Natural killer cell (primary cell): ENCODE data around the gene SOHLH2. TPM values are rescaled to one million over a fixed set of nuclear protein-coding genes. Genes with fewer than 3 reads are reported as not detected.

ENCODE experiments used
- ATAC-seq, 3 donors: fragments of 150-1000 bp in 2 of 3; fragments of 200-7000 bp in 1 of 3; cut with Tn5 transposase; 1 replicate in 1 of 3; 2 replicates in 2 of 3; pipeline ENCODE4 v1.10.0; 2021; ENCODE audit warnings: mild to moderate bottlenecking in 2 of 3, moderate library complexity in 2 of 3
- DNase-seq, 2 donors: peaks; one replicate each; pipeline versions ENCODE4 v3.0.0 to v3.0.0-alpha.2; 2013 to 2021; ENCODE audit warnings: mixed read lengths in 1 of 2
- H3K27ac ChIP-seq: one replicate; pipeline ENCODE4 v1.5.1; 2013; ENCODE audit warnings: mild to moderate bottlenecking, low read length
- H3K27me3 ChIP-seq: one replicate; pipeline ENCODE4 v1.6.1; 2013; ENCODE audit warnings: low read length; ENCODE audit not compliant: control insufficient read depth, insufficient read depth
- H3K36me3 ChIP-seq: one replicate; pipeline ENCODE4 v1.6.1; 2013; ENCODE audit warnings: low read length; ENCODE audit not compliant: control insufficient read depth, insufficient read depth
- H3K4me1 ChIP-seq: one replicate; pipeline ENCODE4 v1.6.1; 2013; ENCODE audit warnings: low read length; ENCODE audit not compliant: control insufficient read depth, insufficient read depth
- H3K4me3 ChIP-seq: one replicate; pipeline ENCODE4 v1.5.1; 2013; ENCODE audit warnings: low read length
- H3K9me3 ChIP-seq: one replicate; pipeline ENCODE4 v1.6.1; 2013; ENCODE audit warnings: low read length; ENCODE audit not compliant: control insufficient read depth, insufficient read depth
- H3K27ac Mint-ChIP-seq, 2 donors: one replicate each; pipeline ENCODE4 v1.8.0; 2022; ENCODE audit warnings: mild to moderate bottlenecking in 2 of 2, mixed read lengths in 2 of 2, moderate library complexity in 1 of 2
- H3K27me3 Mint-ChIP-seq, 2 donors: one replicate each; pipeline ENCODE4 v1.8.0; 2022; ENCODE audit warnings: low read depth in 2 of 2, mixed read lengths in 2 of 2
- H3K36me3 Mint-ChIP-seq: one replicate; pipeline ENCODE4 v1.8.0; 2022; ENCODE audit warnings: mixed read lengths
- H3K4me1 Mint-ChIP-seq, 2 donors: one replicate each; pipeline ENCODE4 v1.8.0; 2022; ENCODE audit warnings: mixed read lengths in 2 of 2
- H3K4me3 Mint-ChIP-seq: one replicate; pipeline ENCODE4 v1.8.0; 2022; ENCODE audit warnings: mild to moderate bottlenecking, moderate library complexity, mixed read lengths
- H3K9me3 Mint-ChIP-seq, 2 donors: one replicate each; pipeline ENCODE4 v1.8.0; 2022; ENCODE audit warnings: mixed read lengths in 2 of 2
- CTCF ChIP-seq: fragments of 200-600 bp; IDR thresholded peaks from one replicate; pipeline ENCODE4 v1.8.0; 2022; ENCODE audit warnings: antibody characterized with exemption
- WGBS: methylation state at CpG from one replicate; pipeline ENCODE4 v1.1.7; 2013; ENCODE audit warnings: missing lambda C conversion rate; ENCODE audit not compliant: insufficient coverage; 5-methylcytosine and 5-hydroxymethylcytosine counted together
- intact Hi-C: fragments of 100-400 bp; cut with micrococcal nuclease; formaldehyde crosslinking; loops from one replicate; pipeline ENCODE4 v1.14.2; 2022
- total RNA-seq, 4 donors: library from RNA; stranded (reverse); fragments of 120-200 nt in 1 of 4; gene quantifications; one replicate each; pipeline versions ENCODE4 v1.2.3 to v1.2.4, GENCODE V29; 2013 to 2022

Gene SOHLH2
- total RNA-seq, 3 donors from 2014 or later (not counting 1 experiment from before 2014, with no cell fraction given) = not detected

- Histone ChIP-seq H3K4me1 (no peaks in the 10 kb centered on the region), H3K27me3 (no peaks in the 10 kb centered on the region), H3K36me3 (no peaks in the 10 kb centered on the region), H3K9me3 (no peaks in the 10 kb centered on the region), H3K27ac (no peak overlapping the region), H3K4me3 (no peak overlapping the region)
- intact Hi-C loops = no loop called here
- Mint-ChIP-seq H3K9me3 (peaks cover 13 to 15% of the 10 kb centered on the region in 2 donors), H3K36me3 (no peaks in the 10 kb centered on the region), H3K27ac (no peak overlapping the region), H3K4me3 (no peak overlapping the region), H3K27me3 (no peaks in the 10 kb centered on the region), H3K4me1 (no peaks in the 10 kb centered on the region)
- WGBS = no CpG with 5 or more reads among the region's 1 CpG
- TF ChIP-seq CTCF = no peak
- no peak for DNase-seq
- ATAC-seq = no peak
These were observed 21.1 kb downstream of the SOHLH2 start for GRCh38 chr13:36193151-36193855.

- no peak overlapping the region for H3K27ac Mint-ChIP-seq
- peaks cover 14 to 16% of the 10 kb centered on the region in 2 donors for H3K9me3 Mint-ChIP-seq
- no peaks in the 10 kb centered on the region for H3K36me3 Mint-ChIP-seq
- H3K36me3 ChIP-seq = no peaks in the 10 kb centered on the region
- H3K4me3 ChIP-seq = no peak overlapping the region
- TF ChIP-seq CTCF = no peak
- no peaks in the 10 kb centered on the region for H3K9me3 ChIP-seq
- no peaks in the 10 kb centered on the region for H3K4me1 ChIP-seq
- H3K4me3 Mint-ChIP-seq = no peak overlapping the region
- intact Hi-C loops = no loop called here
- ATAC-seq = no peak
- H3K27ac ChIP-seq = no peak overlapping the region
- WGBS = 82% methylated on average over 6 of the region's 6 CpGs
- no peaks in the 10 kb centered on the region for H3K27me3 Mint-ChIP-seq
- H3K4me1 Mint-ChIP-seq = no peaks in the 10 kb centered on the region
- DNase-seq = no peak
- H3K27me3 ChIP-seq = no peaks in the 10 kb centered on the region
These were observed 22.2 kb downstream of the SOHLH2 start for GRCh38 chr13:36192166-36192565.

GRCh38 chr13:36190771-36191170 is 23.6 kb downstream of the SOHLH2 start:
- DNase-seq (no peak), ATAC-seq (no peak)
- Histone ChIP-seq H3K9me3 (no peaks in the 10 kb centered on the region), H3K27ac (no peak overlapping the region), H3K4me3 (no peak overlapping the region), H3K4me1 (no peaks in the 10 kb centered on the region), H3K36me3 (no peaks in the 10 kb centered on the region), H3K27me3 (no peaks in the 10 kb centered on the region)
- TF ChIP-seq CTCF = no peak
- Mint-ChIP-seq H3K27me3 (no peaks in the 10 kb centered on the region), H3K4me1 (no peaks in the 10 kb centered on the region), H3K9me3 (peaks cover 11 to 12% of the 10 kb centered on the region in 2 donors), H3K4me3 (no peak overlapping the region), H3K36me3 (no peaks in the 10 kb centered on the region), H3K27ac (no peak overlapping the region)
- WGBS = 91% methylated on average over 2 of the region's 3 CpGs
- intact Hi-C loops = no loop called here

GRCh38 chr13:36188441-36188840 is 25.9 kb downstream of the SOHLH2 start:
- no peak for ATAC-seq
- WGBS = 92% methylated on average over 1 of the region's 1 CpG
- Mint-ChIP-seq H3K4me1 (no peaks in the 10 kb centered on the region), H3K36me3 (no peaks in the 10 kb centered on the region), H3K9me3 (peaks cover 11 to 12% of the 10 kb centered on the region in 2 donors), H3K4me3 (no peak overlapping the region), H3K27ac (no peak overlapping the region), H3K27me3 (no peaks in the 10 kb centered on the region)
- Histone ChIP-seq H3K4me1 (no peaks in the 10 kb centered on the region), H3K36me3 (no peaks in the 10 kb centered on the region), H3K4me3 (no peak overlapping the region), H3K27me3 (no peaks in the 10 kb centered on the region), H3K9me3 (no peaks in the 10 kb centered on the region), H3K27ac (no peak overlapping the region)
- no peak for DNase-seq
- TF ChIP-seq CTCF = no peak
- intact Hi-C loops = no loop called here
